ENCODE data around the gene F12. TPM values are rescaled to one million over a fixed set of nuclear protein-coding genes. Genes with fewer than 3 reads are reported as not detected.

The F12 gene
- total RNA-seq, 1 experiment from 2014 or later: 13.4 TPM

GRCh38 chr5:177425196-177425800, 15.9 kb upstream of the F12 start:
- CTCF ChIA-PET: interaction anchor here (1.3 to 1.8 kb wide), 3 partner anchors 22 to 115 kb away, joined by 4 to 13 read pairs (median 5); no protein-coding TSS in a partner anchor
- POLR2A ChIA-PET: interaction anchor here (1.5 kb wide), 1 partner anchor 17 kb away, joined by 9 read pairs; no protein-coding TSS in a partner anchor
- in situ Hi-C loops (cut with HindIII; ENCODE audit: low pct_unique_long_range_greater_than_20kb, low sequenced_read_pairs): no loop called here

GRCh38 chr5:177423671-177424070, 14.3 kb upstream of the F12 start:
- H3K36me3 ChIP-seq (ENCODE audit: control insufficient read depth, insufficient read depth, low read length): peaks cover 2% of the 10 kb centered on the region; the same call in 1 of the 2 replicates
- H3K9me3 ChIP-seq (ENCODE audit: control insufficient read depth, insufficient read depth, low read depth, low read length): no peaks in the 10 kb centered on the region
- intact Hi-C loops (cut with micrococcal nuclease; ENCODE audit: unreplicated experiment): no loop called here
- no peak overlapping the region for H3K4me3 ChIP-seq (ENCODE audit: low read depth in 2 of 2, low read length in 2 of 2)
- no peak overlapping the region for H3K27ac ChIP-seq (ENCODE audit: low read length)
- DNase-seq (ENCODE audit: low read depth, low spot score) (no peak), ATAC-seq (no peak)
- BruUV-seq (replicated peaks): no TSS peak
- ChIA-PET CTCF (interaction anchor here (1.2 kb wide), 1 partner anchor 20 kb away, joined by 3 read pairs; no protein-coding TSS in a partner anchor), POLR2A (no interaction called here)
- in situ Hi-C loops (cut with HindIII; ENCODE audit: low pct_unique_long_range_greater_than_20kb, low sequenced_read_pairs): no loop called here
- TF ChIP-seq POLR2AphosphoS5 (IDR thresholded peaks at IDR 0.05; ENCODE audit: low read depth, low read length) (no peak), REST (IDR thresholded peaks at IDR 0.05; ENCODE audit: insufficient read depth in 1 of 2, low read depth in 2 of 2, low read length in 1 of 2) (no peak), TCF7L2 (IDR thresholded peaks at IDR 0.05; ENCODE audit: low read depth, low read length) (no peak), SIN3A (IDR thresholded peaks at IDR 0.05; ENCODE audit: borderline replicate concordance, insufficient read depth, low read depth, low read length) (no peak), CTCF (IDR thresholded peaks at IDR 0.05) (no peak)
- peaks cover 18% of the 10 kb centered on the region for H3K4me1 ChIP-seq (ENCODE audit: control insufficient read depth, insufficient read depth, low read length)
- H3K27me3 ChIP-seq (ENCODE audit: control insufficient read depth, insufficient read depth, low read length): no peaks in the 10 kb centered on the region

More at GRCh38 chr5:177425196-177425800, 15.9 kb upstream of the F12 start:
- Histone ChIP-seq H3K9me3 (ENCODE audit: control insufficient read depth, insufficient read depth, low read depth, low read length) (no peaks in the 10 kb centered on the region), H3K4me1 (ENCODE audit: control insufficient read depth, insufficient read depth, low read length) (peaks cover 18% of the 10 kb centered on the region), H3K36me3 (ENCODE audit: control insufficient read depth, insufficient read depth, low read length) (peaks cover 2% of the 10 kb centered on the region; the same call in 1 of the 2 replicates), H3K27ac (ENCODE audit: low read length) (peak overlapping the region; percentile 97), H3K27me3 (ENCODE audit: control insufficient read depth, insufficient read depth, low read length) (no peaks in the 10 kb centered on the region), H3K4me3 (ENCODE audit: low read depth in 2 of 2, low read length in 2 of 2) (peak overlapping the region; percentile 60 to 62)
- BruUV-seq (replicated peaks): TSS peak; percentile 85
- ATAC-seq: no peak
- intact Hi-C loops (cut with micrococcal nuclease; ENCODE audit: unreplicated experiment): no loop called here
- no peak for DNase-seq (ENCODE audit: low read depth, low spot score)
- no peak for TF ChIP-seq REST (IDR thresholded peaks at IDR 0.05; ENCODE audit: insufficient read depth in 1 of 2, low read depth in 2 of 2, low read length in 1 of 2)
- TF ChIP-seq TCF7L2 (IDR thresholded peaks at IDR 0.05; ENCODE audit: low read depth, low read length): no peak
- TF ChIP-seq POLR2AphosphoS5 (IDR thresholded peaks at IDR 0.05; ENCODE audit: low read depth, low read length): no peak
- no peak for TF ChIP-seq CTCF (IDR thresholded peaks at IDR 0.05)
- no peak for TF ChIP-seq SIN3A (IDR thresholded peaks at IDR 0.05; ENCODE audit: borderline replicate concordance, insufficient read depth, low read depth, low read length)

Data from Panc1 (cell line).